Measurements from ENCODE around the gene SRSF8.

- TF ChIP-seq CTCF (IDR thresholded peaks at IDR 0.05) (no peak), EP300 (IDR thresholded peaks at IDR 0.05) (no peak), POLR2A (IDR thresholded peaks at IDR 0.05; ENCODE audit: low read depth) (no peak)
Measured at GRCh38 chr11:95050595-95051202, 16.0 kb upstream of the SRSF8 start.
